Activated CD8-positive, alpha-beta memory T cell treated with anti-CD3 and anti-CD28 coated beads, Interleukin-2, amount 50 U/mL, for 4 hours (primary cell): Measurements from ENCODE around the gene RFX3.

Experiments
- DNase-seq: peaks from one replicate; pipeline ENCODE4 v3.0.0-alpha.2; 2020

The RFX3 gene

GRCh38 chr9:3262826-3263529 lies 262.8 kb downstream of the RFX3 start:
- DNase-seq: no peak

- DNase-seq: no peak
These were observed 264.3 kb downstream of the RFX3 start for GRCh38 chr9:3261484-3261883.

- no peak for DNase-seq
These were observed 269.1 kb downstream of the RFX3 start for GRCh38 chr9:3256571-3257330.

- DNase-seq: no peak
These were observed 274.5 kb downstream of the RFX3 start for GRCh38 chr9:3251309-3251708.

GRCh38 chr9:3250741-3251140 lies 275.1 kb downstream of the RFX3 start:
- no peak for DNase-seq

- no peak for DNase-seq
These were observed 278.6 kb downstream of the RFX3 start for GRCh38 chr9:3247211-3247610.

GRCh38 chr9:3246241-3246640 lies 279.6 kb downstream of the RFX3 start:
- no peak for DNase-seq

GRCh38 chr9:3244963-3245653 lies 280.7 kb downstream of the RFX3 start:
- no peak for DNase-seq

GRCh38 chr9:3243683-3244082 lies 282.1 kb downstream of the RFX3 start:
- no peak for DNase-seq

- DNase-seq: no peak
These were observed 284.5 kb downstream of the RFX3 start for GRCh38 chr9:3241290-3241689.

GRCh38 chr9:3240656-3241268 lies 285.0 kb downstream of the RFX3 start:
- peak; percentile 58 for DNase-seq

GRCh38 chr9:3239240-3239639 lies 286.6 kb downstream of the RFX3 start:
- DNase-seq: no peak

- no peak for DNase-seq
These were observed 287.6 kb downstream of the RFX3 start for GRCh38 chr9:3238236-3238635.

GRCh38 chr9:3237121-3237520 lies 288.7 kb downstream of the RFX3 start:
- DNase-seq: no peak

- no peak for DNase-seq
These were observed 290.3 kb downstream of the RFX3 start for GRCh38 chr9:3235497-3235896.

- DNase-seq: no peak
These were observed 300.9 kb downstream of the RFX3 start for GRCh38 chr9:3224931-3225330.

- DNase-seq: no peak
These were observed 310.1 kb downstream of the RFX3 start for GRCh38 chr9:3215658-3216057.

GRCh38 chr9:3214741-3215140 lies 311.1 kb downstream of the RFX3 start:
- DNase-seq: no peak

GRCh38 chr9:3205421-3206095 lies 320.2 kb downstream of the RFX3 start:
- DNase-seq: no peak

GRCh38 chr9:3200331-3200774 lies 325.4 kb downstream of the RFX3 start:
- DNase-seq: no peak

- DNase-seq: no peak
These were observed 332.0 kb downstream of the RFX3 start for GRCh38 chr9:3193791-3194190.

GRCh38 chr9:3191715-3192114 lies 334.1 kb downstream of the RFX3 start:
- no peak for DNase-seq
